Ovary (tissue), 3 donors: ENCODE data around the gene PSTK.

Experiments
- CTCF ChIP-seq, 3 donors: fragments of 450-650 bp in 2 of 3; fragments of 200-600 bp in 1 of 3; IDR thresholded peaks; one replicate each; pipeline versions ENCODE4 v1.5.1 to v1.8.0; 2016 to 2022; ENCODE audit warnings: antibody characterized with exemption in 3 of 3, mild to moderate bottlenecking in 1 of 3
- POLR2A ChIP-seq: fragments of 450-650 bp; IDR thresholded peaks from one replicate; pipeline ENCODE4 v1.6.1; 2017; ENCODE audit warnings: antibody characterized with exemption, mild to moderate bottlenecking, moderate library complexity
- donor health status: DM: no; HTN: no; CAD: no.

- TF ChIP-seq POLR2A = no peak
- TF ChIP-seq CTCF (IDR thresholded peaks at IDR 0.05) = no peak
Observed at GRCh38 chr10:123011987-123012386, 31.8 kb downstream of the PSTK start.
